HG02852 (cell line): ENCODE results near the gene EYA2.

Experiments used
- ATAC-seq: cut with Tn5 transposase; IDR thresholded peaks from one replicate; pipeline ENCODE4 v1.9.1; 2021; ENCODE audit warnings: mild to moderate bottlenecking, moderate library complexity; ENCODE audit not compliant: unreplicated experiment

Gene EYA2

DNA sequence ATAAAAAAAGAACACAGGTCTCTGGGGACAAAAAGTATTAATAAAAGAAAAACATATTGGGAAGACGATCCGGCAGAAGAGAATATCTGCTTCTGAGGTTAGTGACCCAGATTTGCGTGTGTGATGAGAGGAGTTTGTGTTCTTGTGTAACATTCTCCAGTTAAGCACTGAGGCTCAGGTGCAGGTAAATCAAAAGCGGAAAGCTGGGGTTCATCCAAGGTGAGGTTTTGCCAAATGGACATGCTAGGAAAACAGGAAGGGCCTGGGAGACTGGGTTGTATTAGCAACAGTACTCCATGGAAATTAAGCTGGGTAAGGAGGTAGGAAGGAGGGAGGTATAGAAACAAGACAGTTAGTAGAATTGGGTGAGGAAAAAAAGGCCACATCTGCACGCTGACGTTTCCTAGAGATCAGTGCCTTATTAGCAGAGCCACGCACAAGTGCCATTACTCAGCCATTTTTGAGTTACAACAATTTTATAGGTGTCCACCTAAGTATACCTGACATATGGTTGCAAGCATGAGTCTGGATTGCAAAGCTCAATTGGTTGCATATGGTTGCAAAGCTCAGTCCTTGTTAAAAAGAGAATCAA is 322.3 kb downstream of the EYA2 start:
- ATAC-seq: no peak

DNA sequence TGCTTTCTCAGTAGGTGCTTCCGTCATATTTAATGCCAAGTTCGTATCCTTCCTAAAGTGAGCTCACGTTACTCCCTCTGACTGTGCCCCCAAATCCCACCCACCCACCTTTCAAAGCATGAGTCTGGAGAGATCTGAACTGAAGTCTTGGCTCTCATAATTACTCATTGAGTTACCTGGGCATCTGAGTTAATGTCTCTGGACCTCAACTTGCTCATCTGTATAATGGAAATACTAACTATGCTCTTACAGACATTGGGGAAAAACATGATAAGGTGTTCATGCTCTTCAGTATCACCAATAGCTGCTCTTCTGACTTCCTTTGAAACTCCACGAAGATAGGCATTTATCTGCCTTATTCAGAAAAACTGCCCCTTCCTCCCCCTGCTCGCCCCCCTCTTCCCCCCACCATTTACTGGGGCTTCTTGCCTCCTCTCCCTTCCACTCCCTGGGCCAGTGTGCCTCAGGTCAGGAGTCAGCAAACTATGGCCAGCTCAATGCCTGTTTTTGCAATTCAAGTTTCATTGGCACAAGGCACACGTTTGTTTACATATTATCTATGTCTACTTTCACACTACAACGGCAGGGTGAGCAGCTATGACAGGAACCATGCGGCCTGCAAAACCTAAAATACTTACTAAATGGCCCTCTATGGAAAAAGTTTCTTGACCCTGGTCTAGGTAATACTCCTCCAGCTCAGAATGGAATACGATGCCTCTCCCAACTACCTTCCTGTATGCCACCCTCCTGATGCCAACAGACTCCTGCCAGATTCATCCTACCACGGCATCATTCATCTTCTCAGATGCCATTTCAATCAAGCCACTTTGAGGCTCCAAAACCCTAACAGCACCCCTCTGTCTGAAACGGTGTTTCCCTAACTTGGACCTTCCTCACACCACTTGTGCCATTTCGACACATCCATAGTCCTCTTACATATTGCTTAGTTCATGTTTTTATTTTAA is 323.1 kb downstream of the EYA2 start:
- no peak for ATAC-seq

DNA sequence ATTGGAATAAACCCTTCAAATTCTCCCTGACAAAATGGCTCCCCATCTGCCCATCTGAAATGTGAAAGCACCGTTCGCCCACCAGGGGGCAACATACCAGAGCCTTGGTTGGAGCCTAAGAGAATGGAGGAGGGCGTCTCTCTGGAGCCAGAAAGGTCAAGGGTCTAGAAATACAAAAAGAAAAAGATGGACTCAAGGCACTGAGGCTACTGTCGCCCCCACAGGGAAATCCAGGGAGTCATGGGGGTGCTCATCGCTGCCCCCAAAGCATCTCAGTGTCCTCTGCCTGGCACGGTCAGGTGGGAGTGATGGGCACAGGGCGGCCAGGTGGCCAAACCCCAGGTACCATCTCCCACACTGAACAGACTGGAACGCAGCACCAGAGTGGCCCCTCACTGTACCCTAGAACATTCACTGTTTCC is 325.5 kb downstream of the EYA2 start:
- ATAC-seq: no peak

DNA sequence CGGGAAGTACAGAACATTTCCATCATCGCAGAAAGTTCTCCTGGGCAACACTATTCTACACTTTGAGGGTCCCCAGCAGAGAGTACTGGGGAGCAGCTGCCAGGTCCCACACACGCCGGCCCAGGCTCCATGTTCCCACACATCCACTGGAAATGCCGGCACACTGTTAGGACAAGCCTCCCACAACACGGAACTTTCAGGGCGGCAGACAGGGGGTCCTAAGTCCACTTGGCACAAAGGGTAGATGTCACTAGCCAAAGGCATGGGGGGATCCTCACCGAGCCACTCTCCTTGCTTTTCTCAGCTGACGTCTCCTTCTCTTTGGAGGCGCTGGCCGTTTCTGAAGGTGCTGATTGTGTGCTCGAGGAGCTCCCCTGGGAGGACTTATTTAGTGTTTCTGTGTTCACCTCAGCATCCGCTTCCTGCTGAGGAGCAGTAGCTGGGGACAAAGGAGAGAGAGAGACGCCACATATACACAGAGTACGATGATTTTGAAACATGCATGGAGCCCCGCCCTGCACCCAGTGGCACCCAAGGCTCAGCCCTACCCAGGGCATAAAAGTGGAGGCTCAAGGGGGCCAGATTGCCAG is 326.5 kb downstream of the EYA2 start:
- no peak for ATAC-seq

DNA sequence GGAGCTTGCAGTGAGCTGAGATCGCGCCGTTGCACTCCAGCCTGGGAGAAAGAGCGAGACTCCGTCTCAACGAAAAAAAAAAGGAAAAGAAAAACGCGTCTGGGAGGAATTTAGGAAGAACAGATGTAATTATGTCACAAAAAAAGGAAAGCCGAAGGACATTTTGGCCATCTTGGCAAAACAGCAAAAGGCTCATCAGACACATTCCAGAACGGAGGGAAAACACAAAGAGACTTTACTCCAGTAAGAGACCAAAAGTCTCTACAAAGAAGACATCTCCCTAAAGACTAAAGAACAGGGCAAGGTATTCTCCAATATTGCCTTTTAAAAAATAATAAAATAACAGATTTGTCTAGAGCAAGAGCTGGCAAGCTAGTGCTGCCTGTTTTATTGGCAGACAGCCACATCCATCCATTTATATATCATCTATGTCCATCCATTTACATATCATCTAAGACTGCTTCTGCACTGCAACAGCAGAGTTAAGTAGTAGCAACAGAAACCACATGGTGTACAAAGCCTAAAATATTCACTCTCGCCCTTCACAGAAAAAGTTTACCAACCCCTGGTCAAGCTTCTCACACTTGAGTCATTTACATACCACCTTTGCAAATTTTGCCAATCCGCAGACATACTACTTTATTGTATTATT is 328.0 kb downstream of the EYA2 start:
- ATAC-seq: no peak

DNA sequence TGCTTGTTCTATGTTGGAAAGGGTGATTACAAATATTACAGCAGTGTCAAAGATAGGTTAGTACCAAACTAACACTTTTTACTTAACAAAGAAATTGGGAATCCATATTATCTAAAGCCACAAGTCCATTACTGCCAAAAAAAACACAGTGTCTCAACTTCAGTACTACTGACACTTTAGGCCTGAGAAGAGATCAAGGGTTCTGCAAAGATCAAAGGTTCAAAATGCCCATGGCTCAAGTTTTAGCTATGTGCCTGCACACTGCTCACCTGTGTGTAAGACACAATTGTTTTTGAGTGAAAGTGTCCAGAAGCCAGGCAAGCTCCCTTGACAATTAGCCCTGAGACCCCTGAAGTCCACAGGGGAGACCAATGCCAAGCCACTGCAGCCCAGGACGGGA is 329.3 kb downstream of the EYA2 start:
- no peak for ATAC-seq

DNA sequence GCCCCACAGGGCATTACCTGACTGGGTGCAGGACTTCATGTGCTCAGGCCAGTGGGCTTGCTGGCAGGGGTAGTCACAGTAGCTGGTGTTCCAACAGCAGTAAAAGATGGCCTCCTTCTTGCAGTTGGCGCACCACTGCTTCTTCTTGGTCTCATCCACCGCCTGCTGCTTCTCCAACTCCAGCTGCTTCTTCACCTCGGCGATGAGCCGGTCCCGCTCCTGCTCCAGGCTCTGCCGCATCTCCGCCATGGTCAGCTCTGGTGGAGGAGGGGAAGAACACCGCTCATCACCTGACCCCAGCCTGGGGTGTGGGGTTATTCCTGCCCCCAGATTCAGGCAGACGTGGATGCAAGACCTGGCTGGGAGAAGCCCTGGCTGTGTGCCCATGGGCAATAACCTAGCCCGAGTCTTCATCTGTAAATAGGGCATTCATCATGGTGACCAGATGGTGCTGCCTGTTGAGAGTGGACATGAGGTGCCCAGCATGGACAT is 329.7 kb downstream of the EYA2 start:
- no peak for ATAC-seq

DNA sequence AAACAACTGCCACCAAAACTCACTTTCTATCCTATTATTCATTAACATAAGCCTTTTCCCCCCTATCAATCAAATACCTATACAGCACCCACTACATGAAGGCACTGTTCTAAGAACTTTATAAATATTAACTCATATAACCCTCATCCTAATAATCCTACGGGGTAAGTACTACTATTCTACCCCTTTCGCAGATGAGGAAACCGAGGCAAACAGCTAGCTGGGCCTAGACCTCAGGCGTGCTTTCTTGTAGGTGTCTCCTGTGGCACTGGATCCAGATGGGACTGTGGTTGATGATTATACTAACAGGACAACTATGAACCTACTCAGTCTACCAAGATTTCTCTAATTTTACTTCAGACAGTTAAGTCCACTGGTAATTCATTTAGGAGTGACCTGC is 330.2 kb downstream of the EYA2 start:
- no peak for ATAC-seq

DNA sequence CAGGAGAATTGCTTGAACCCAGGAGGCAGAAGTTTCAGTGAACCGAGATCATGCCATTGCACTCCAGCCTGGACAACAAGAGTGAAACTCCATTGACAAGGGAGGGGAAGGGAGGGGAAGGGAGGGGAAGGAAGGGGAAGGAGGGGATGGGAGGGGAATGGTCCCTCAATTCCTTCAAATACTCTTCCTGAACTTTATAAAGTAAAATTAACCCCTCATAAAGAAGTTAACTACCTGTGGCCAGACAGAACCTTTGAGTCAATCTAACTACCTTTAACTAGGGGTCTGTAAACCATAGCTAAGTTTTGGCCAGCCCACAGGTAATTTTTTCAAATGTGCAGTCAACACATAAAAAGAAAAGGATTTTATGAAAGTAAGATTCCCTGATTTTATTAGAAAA is 330.8 kb downstream of the EYA2 start:
- ATAC-seq: no peak

DNA sequence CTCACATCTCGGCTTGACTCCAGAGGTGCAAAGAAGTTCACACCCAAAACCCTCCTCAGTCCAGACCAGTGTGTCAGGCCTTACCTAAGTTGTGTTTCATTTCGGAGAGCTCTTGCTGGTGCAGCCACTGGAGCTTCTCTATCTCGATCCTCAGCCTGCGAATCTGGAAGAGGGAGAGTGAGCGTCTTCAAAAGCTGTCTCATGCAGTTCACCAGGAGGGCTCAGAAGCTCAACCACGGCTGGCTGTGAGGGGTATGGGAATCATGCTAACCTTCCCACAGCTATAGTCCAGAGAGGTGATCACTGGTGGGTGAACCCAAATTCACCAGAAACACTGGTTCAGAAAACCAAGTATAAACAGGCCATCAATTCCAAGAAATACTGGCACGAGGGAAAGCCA is 332.5 kb downstream of the EYA2 start:
- ATAC-seq: no peak

DNA sequence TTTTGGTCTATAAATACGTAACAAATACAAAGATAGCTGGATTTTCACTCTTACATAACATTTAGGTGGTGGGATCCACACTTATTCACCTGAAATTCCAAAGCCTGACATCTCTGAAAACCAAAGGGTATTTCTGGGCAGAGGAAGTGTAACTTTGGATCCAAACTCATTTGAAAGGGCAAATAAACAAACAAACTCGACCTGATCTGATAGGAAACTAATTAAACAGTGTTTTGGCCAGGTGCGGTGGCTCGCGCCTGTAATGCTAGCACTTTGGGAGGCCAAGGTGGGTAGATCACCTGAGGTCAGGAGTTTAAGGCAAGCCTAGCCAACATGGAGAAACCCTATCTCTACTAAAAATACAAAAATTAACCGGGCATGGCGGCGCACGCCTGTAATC is 332.9 kb downstream of the EYA2 start:
- no peak for ATAC-seq

DNA sequence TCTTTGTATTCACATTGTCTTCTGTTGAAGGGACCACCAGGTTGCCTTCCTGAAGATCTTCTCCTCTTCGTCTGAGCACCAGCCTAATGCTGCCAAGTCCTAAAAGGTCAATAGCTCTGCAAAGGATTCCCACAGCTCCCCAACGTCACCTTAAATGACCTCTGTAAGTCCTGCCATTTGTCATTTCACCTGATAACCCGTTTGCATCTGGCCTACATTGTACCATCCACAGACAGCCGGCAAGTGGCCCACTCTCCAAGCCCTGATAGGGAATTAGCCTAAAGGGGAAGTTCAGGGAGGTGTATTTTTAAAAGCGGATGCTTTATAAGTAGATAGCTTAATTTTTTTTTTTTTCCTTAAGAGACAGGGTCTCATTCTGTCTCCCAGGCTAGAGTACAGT is 334.0 kb downstream of the EYA2 start:
- no peak for ATAC-seq

DNA sequence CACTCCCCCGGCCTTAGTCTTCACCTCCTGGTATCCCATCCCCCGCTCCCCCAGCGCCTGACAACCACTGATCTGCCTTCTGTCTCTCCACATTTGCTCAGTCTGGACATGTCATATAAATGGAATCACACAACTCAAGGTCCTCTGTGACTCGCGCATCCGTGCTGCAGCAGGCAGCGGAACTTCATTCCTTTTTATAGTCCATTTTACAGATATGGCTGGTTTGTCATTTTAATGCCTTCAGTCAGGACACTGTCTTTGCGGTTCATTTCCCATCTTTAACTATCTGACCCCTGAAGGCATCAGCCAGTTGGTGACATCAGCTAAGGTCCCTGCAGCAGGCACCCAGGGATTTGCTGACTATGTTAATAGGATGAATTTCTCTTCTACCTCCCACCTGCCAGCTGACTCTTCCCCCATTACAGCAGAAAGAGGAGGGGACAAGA is 336.2 kb downstream of the EYA2 start:
- ATAC-seq: no peak

DNA sequence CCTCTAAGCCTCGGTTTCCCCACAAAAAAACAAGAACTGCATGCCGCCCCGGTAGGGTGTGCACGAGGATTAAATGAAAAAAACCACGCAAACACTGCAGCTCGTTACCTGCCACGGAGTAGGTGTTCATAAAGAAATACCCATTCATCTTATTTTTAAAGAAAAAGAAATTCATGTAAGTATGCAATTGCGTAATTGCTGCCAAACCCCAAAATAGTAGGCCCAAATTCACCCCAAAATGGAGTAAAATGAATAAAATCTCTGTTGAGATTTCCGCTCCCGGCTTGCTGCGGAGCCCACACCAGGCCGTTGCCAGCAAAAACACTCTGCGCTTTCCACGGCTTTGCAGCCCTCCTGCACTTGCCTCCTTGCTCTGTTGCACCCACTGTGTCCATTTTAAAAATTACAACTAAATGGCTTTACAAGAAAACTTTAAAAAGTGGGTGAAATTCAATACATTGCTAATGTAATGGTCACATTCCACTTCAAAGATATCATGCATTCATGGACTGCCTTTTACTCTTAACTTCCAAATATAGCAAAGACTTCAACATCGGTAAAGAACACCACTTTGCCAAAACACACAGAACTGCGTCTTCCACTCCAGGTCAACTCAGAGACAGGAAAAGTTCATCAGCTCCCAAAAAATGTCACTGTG is 336.9 kb downstream of the EYA2 start:
- ATAC-seq: no peak

DNA sequence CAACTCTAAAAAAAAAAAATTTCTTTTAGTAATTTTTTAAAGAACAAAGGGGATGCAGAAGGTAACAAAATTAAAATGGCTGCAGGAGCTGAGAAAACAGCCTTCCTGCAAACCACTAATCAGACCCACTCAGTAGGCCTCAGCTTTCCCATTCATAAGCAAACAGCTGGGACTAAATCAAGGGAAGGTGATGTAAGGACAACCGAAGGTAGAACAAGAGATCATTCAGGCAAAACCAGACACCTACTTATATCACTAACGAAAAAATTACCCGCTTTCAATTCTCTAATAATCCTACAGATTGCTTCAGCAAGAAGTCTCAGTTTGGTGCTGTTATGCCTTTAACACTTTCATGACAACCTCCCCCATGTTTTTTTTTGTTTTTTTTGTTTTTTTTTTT is 337.9 kb downstream of the EYA2 start:
- no peak for ATAC-seq

DNA sequence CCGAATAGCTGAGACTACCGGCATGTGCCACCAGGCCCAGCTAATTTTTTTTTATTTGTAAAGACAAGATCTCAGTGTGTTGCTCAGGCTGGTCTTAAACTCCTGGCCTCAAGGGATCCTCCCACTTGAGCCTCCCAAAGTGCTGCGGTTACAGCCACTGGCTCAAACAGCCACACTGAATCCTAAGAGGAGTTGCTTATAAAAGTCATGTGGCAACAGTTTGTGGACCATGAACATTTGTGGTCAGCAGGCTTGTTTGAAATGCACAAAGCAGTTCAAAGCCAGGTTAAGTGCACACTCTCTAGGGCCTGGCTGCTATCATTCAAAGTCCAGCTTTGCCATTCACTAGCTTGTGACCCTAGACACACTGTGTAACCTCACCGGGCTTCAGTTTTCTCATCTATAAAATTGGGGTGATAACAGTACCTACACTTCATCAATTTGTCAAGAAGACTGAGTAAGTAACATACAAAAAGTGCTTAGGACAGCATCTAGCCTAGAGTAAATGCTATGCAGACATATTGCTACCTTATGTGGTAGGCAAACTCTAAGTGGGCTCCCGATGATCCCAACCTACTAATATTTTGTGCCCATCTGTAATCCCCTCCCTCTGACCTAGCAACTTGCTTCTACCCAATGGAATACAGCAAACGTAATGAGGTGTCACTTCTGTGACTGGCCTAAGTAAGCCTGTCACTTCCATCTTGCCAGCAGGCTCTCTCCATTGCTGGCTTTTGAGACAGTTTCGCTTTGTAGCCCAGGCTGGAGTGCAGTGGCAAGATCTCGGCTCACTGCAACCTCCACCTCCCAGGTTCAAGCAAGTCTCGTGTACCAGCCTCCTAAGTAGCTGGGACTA is 338.9 kb downstream of the EYA2 start:
- no peak for ATAC-seq

DNA sequence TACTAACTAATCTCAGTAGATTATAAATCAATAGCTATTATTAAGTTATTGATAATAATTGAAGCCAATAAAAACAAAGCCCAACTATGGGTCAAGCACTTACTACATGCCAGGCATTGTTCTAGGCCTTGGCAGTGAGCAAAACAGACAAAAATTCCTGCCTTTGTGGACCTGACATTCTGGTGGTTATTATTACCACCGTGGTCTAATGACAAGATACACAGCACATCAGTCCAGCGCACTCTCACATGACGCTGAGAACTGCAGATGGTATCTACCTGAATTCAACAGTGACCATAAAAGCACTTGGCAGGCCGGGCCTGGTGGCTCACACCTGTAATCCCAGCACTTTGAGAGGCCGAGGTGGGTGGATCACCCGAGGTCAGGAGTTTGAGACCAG is 340.5 kb downstream of the EYA2 start:
- no peak for ATAC-seq

DNA sequence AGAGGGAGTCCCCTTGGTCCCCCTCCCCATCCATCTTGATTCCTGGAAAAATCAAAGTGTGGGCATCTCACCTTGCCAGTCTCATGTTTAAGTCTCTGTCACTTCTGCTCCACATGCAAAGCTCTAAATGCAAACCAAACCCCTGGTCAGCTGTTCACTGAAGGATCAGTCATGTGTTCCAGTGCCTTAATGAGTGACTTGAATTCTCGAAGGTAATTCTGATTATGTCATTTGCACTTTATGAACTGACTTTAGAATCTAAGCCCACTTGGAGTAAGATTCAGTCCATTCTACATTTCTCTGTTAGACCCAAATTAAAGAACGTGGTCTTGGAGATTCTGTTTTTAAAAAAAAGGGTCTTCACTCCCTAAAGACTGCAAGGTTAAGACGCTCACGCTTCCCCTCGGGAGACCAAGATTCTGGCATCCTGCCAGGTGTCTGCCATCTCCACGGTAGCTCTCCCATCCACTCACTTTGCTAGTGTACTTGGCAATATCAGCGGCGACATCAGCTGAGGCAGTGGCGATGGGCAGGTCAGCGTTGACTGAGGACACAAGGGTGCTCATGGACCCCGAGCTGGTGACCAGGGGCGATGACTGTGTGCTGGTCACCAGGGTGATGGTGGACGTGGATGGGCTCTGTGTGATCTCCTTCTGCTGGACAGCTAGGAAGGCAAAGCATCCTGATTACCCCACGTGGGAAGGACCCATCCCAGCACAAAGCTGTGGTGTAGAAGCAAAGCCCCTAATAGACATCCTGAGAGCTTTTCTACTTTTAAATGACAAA is 341.4 kb downstream of the EYA2 start:
- ATAC-seq: no peak

DNA sequence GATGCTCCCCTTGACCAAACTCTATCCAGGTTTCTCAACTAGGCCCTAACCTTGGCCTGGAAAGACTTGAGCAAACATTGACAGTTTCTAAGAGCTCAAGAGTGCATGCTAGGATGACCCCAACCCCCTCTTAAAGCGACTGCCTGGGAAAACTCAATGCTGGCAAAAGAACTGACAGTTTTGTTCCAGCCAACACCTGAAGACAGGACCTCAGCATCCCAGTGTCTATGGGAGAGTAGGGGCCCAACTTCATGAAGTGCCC is 341.9 kb downstream of the EYA2 start:
- no peak for ATAC-seq
